HG03025 (cell line): ENCODE results near the gene TNNC1.

Experiments
- ATAC-seq: cut with Tn5 transposase; IDR thresholded peaks from one replicate; pipeline ENCODE4 v1.9.1; 2021; ENCODE audit warnings: mild to moderate bottlenecking, moderate library complexity; ENCODE audit not compliant: unreplicated experiment, low FRiP score

Gene TNNC1

GRCh38 chr3:52443791-52444687, 9.8 kb downstream of the TNNC1 start:
- no peak for ATAC-seq

DNA sequence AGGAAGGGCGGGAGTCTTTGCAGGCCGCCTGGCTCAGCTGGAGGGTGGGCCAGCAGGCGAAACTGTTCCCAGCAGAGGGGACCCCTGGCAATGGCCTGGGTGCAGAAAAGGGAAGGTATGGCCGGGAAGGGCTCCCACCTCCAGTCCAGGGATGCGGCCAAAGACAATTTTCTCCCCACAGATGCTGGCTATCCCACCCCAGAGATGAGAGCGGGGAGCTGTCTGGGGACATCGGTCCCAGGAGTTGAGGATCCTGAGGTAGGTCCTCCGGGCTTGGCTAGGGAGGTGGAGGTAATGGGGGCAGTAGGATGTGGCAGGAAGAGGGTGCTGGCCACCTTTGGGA, 10.6 kb downstream of the TNNC1 start:
- ATAC-seq = no peak

DNA sequence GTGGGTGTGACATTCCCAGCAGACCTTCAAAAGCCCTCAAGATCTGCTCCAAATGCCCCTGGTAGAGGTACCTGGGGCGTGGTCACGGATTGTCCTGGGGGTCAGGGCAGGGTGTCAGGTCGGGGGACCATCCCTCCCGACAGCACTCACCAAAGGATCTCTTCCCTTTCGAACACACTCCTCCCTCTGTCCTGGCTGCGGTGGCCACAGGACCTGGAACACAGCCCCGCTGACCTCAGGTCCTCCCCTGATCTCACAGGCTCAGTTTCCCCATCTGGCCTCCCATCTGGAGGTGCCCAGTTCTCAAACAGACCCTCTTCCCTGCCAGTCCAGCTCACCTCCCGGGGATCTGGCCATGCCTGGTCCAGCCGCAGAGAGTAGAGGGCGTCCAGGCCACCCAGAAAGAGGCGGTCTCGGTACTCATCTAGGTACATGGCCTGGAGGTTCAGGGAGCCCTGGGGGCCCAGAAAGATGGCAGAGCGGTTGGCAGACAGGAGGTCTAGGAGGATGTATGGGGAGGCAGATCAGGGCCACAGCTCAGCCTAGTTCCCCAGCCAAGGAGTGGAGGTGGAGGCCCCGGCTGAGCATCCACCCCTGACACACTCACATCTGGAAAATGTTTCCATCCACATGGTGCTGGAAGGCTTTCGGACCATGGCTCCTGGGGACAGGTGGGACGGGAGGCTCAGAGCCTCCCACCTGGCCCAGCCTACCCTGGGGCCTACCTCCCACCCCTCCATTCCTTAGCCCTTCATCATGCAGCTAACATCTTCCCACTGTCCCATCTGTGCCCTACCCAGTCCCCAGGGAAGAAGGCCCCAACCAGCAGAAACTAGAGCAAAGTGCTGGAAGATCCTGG, 11.2 kb downstream of the TNNC1 start:
- ATAC-seq = no peak

DNA sequence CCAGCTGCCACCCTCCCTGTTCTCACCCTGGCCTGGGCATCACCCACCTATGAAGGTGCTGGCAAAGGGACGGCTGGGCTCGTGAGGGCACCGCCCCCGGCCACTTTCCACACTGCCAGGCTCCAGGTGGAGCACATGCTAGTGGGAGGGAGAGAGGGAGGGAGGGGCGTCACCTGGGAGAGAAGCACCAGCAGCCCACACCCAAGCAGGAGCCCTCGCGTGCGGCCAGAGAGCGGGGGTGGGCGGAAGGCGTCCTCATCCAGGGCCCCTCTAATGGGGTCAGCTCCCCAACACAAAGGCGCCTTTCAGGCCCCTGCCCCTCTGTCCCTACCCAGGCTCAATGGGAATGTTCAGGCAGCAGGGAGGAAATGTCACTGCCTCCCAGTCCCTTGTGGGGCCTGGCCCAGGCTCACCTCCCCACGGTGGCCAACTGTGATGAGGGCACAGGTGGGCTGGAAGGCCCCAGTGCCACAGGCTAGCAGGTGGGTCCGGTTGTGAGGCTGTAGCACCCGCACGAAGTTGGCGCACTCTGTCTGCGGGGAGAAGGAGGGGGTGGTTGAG, 12.0 kb downstream of the TNNC1 start:
- ATAC-seq = no peak

- ATAC-seq = no peak
These were observed 12.6 kb downstream of the TNNC1 start for GRCh38 chr3:52441091-52441771.

DNA sequence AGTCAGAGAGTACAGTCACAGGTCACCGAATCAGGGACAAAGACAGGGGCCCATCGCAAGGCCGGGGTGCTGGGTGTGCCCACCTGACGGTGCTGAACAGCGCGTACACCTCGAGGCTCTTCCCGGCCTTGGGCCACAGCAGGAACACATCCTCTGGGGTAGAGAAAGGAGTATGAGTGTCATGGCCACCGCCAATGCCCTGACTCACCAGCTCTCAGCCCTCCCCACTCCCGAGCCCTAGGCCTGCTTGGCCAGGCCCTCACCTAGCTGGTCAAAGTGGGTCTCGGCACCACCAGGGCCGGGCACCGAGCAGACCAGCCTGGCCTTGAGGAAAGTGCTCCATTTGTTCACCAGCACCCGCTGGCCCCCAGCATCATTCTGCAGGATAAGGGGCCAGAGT, 13.2 kb downstream of the TNNC1 start:
- ATAC-seq = no peak

DNA sequence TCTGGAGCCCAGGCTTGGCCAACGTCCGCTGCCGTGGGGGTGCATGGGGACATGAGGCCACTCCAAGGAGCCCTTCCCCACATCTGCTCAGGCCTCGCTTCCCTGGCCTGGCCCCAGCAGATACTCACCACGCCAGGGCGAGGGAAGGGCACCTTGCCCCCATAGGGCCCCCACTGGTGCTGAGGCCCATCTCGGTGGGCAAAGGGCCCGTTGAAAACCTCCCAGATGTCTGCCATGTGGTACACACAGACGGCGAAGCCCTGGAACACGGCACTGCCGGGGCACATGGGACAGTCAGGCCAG, 13.6 kb downstream of the TNNC1 start:
- no peak for ATAC-seq

- no peak for ATAC-seq
These were observed 14.2 kb downstream of the TNNC1 start for GRCh38 chr3:52439426-52440248.

DNA sequence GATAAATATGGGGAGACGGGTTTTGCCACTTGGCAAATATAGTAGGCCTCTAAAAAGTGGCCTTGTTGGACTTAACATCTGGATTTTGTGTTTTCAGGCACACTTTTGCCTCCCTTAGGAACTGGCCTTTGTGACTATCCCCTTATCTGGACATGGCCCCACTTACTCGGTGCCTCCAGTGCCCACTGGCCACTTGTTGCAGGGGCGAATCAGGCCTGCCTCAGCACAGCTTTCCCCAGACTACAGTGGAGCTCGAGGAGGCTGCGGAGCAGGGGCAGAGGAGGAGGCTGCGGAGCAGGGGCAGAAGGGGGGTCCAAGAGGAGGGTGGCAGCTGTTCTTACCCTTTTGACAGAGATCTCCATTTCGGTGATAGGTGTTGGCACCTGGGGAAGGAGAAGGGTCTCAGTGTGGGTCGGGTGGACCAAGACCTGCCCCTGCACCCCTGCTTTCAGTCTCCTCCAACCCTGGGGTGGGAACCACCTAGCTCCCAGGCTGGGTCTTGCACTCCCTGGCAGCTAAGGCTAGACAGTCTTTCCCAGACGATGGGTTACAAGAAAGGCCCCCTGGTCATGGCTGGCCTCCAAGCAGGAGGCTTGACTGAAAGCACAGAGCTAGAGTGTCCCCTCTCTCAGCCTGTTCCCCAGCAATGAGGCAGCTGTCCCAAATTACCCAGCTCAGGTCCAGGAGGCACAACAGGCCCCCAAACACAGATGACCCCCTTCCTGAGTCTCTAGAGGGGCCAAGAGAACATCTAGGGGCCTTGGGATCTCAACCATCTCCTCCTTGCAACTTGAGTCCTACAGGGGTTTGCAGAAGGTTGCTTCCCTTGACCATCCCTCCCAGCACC, 15.0 kb downstream of the TNNC1 start:
- ATAC-seq = no peak

DNA sequence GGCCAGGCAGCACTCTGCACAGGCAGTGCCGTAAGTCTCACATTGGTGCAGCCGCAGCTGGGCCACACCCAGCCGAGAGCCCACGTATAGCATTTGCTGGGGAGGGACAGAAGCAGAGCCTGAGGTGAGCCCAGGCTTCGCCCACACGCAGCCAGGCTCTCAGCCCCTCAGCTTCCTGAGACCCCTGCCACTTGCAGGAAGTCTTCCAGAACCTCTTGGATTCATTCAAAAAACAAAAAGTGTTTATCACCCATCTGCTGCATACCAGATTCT, 15.8 kb downstream of the TNNC1 start:
- no peak for ATAC-seq

DNA sequence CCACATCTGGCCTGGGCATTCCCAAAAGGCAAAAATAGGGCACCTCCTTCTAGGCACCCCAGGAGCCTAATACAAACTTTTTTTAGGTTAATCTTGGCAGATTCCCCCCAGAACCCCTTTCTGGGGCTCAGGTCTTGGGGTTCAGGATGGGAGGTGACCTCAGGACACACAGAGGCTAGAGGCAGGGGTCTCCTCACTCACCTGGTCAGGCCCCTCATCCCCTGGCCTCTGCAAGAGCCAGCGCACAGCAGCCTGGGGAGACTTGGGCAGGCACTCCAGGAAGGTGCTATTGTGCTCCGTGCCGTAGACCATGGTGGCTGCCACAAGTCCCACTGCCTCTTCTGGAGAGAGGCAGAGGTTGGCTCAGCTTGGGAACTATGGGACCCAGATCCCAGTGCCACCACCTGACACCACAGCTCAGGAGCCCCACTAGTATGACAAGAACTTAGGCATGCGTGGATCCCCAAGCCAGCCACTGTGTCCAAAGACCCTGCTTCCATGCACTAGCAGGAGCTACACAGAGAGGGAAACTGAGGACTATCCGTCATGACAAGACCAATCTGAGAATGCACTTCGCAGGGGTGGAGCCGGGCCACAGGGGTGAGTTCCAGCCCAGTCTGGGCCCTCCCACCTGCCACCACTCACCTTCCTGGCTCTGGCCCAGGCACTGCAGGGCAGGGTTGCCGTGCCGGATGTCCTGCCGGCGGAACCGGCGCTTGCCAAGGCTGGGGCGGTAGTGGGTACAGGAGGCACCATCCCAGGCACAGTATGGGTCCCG, 16.3 kb downstream of the TNNC1 start:
- ATAC-seq = no peak

- ATAC-seq = no peak
These were observed 17.2 kb downstream of the TNNC1 start for GRCh38 chr3:52436500-52437149.

- no peak for ATAC-seq
These were observed 18.4 kb downstream of the TNNC1 start for GRCh38 chr3:52435246-52436101.

- no peak for ATAC-seq
These were observed 19.2 kb downstream of the TNNC1 start for GRCh38 chr3:52434491-52435115.

DNA sequence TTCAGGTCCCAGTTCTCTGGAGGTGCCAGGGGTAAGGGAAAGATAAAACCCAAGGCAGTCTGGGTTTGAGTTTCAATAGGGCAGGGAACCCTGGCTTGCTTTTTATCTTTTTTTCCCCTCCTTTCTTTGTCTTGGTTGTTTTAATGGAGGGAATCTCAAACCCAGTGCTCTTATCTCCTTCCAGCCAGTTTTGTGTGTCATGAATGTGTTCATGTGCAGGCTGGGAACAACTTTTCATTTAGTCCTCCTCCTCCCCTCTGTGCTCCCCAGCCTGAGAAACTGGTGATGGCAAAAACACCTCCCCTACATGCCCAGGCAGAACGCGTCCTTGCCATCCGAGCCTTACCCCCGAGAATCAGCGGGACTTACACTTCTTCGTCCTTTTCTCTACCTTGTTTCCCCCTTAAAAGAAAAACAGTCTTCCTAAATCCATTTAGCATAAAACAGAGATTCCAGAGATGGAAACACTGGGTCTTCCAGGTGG, 19.8 kb downstream of the TNNC1 start:
- no peak for ATAC-seq

GRCh38 chr3:52433328-52433995, 20.4 kb downstream of the TNNC1 start:
- ATAC-seq = no peak
